GM12878 (cell line): ENCODE results near the gene FOXO3. TPM values are rescaled to one million over a fixed set of nuclear protein-coding genes. Genes with fewer than 3 reads are reported as not detected.

ENCODE experiments used
- CREB1 ChIP-seq: IDR thresholded peaks from 2 replicates; pipeline ENCODE4 v1.6.1; 2012; ENCODE audit warnings: low read depth, mild to moderate bottlenecking, inconsistent platforms
- EP300 ChIP-seq, 2 experiments: fragments of 150-350 bp in 1 of 2; IDR thresholded peaks; 2 replicates each; pipeline ENCODE4 v1.6.1; 2011 to 2012; ENCODE audit warnings: low read depth in 2 of 2, low read length in 2 of 2, borderline replicate concordance in 1 of 2, improper control_type of control experiment in 1 of 2, inconsistent platforms in 1 of 2; ENCODE audit not compliant: control insufficient read depth in 1 of 2
- EZH2 ChIP-seq: IDR thresholded peaks from 2 replicates; pipeline ENCODE4 v1.6.1; 2012; ENCODE audit warnings: low read depth, mild to moderate bottlenecking, control low read depth, inconsistent platforms, low read length, borderline replicate concordance; ENCODE audit not compliant: control insufficient read depth
- IRF4 ChIP-seq: IDR thresholded peaks from 2 replicates; pipeline ENCODE4 v1.6.1; 2011; ENCODE audit warnings: low read depth, low read length
- MAX ChIP-seq: IDR thresholded peaks from 2 replicates; pipeline ENCODE4 v1.6.1; 2012; ENCODE audit warnings: low read depth, low read length, improper control_type of control experiment
- NFIC ChIP-seq: IDR thresholded peaks from 2 replicates; pipeline ENCODE4 v1.6.1; 2012; ENCODE audit warnings: low read depth, mild to moderate bottlenecking, inconsistent platforms, low read length, moderate library complexity
- RBBP5 ChIP-seq: fragments of 200-600 bp; sonication (generic); conservative IDR thresholded peaks from 2 replicates; pipeline ENCODE4 v1.6.1; 2016
- RELA ChIP-seq: fragments of 450-650 bp; IDR thresholded peaks from 2 replicates; pipeline ENCODE4 v1.8.0; 2014; ENCODE audit warnings: borderline replicate concordance; ENCODE audit not compliant: partially characterized antibody
- REST ChIP-seq: IDR thresholded peaks from 2 replicates; pipeline ENCODE4 v1.6.1; 2012; ENCODE audit warnings: mild to moderate bottlenecking, low read depth, low read length
- SIN3A ChIP-seq: IDR thresholded peaks from 2 replicates; pipeline ENCODE4 v1.6.1; 2012; ENCODE audit warnings: low read depth, low read length, improper control_type of control experiment
- SPI1 ChIP-seq: IDR thresholded peaks from 2 replicates; pipeline ENCODE4 v1.6.1; 2011; ENCODE audit warnings: low read depth, mild to moderate bottlenecking, low read length, moderate library complexity, borderline replicate concordance; ENCODE audit not compliant: insufficient read depth
- STAT1 ChIP-seq: fragments of 450-650 bp; conservative IDR thresholded peaks from 2 replicates; pipeline ENCODE4 v1.6.1; 2014; ENCODE audit warnings: antibody characterized with exemption, mild to moderate bottlenecking
- STAT3 ChIP-seq: IDR thresholded peaks from 2 replicates; pipeline ENCODE4 v1.6.1; 2011; ENCODE audit warnings: low read depth, low read length, improper control_type of control experiment
- TAF1 ChIP-seq: IDR thresholded peaks from 2 replicates; pipeline ENCODE4 v1.6.1; 2011; ENCODE audit warnings: mild to moderate bottlenecking, low read depth, low read length, borderline replicate concordance
- TCF12 ChIP-seq: IDR thresholded peaks from 2 replicates; pipeline ENCODE4 v1.6.1; 2011; ENCODE audit warnings: low read depth, mild to moderate bottlenecking, low read length
- USF1 ChIP-seq: IDR thresholded peaks from 2 replicates; pipeline ENCODE4 v1.6.1; 2011; ENCODE audit warnings: borderline replicate concordance, low read depth, mild to moderate bottlenecking, moderate library complexity, mixed read lengths, low read length; ENCODE audit not compliant: insufficient read depth; ENCODE audit errors: extremely low read length
- USF2 ChIP-seq: IDR thresholded peaks from 2 replicates; pipeline ENCODE4 v1.6.1; 2011; ENCODE audit warnings: low read depth, low read length, improper control_type of control experiment, borderline replicate concordance
- ZNF207 ChIP-seq: fragments of 450-650 bp; IDR thresholded peaks from 2 replicates; pipeline ENCODE4 v1.6.1; 2014; ENCODE audit warnings: antibody characterized with exemption, mild to moderate bottlenecking, borderline replicate concordance
- ZZZ3 ChIP-seq: IDR thresholded peaks from 2 replicates; pipeline ENCODE4 v1.6.1; 2011; ENCODE audit warnings: low read depth; ENCODE audit not compliant: control insufficient read depth, insufficient read length
- polyA plus RNA-seq, 11 experiments: library from polyadenylated mRNA; depleted of rRNA in 4 of 11; unstranded in 6 of 11; stranded (reverse) in 5 of 11; fragments of >200 nt; fragmentation: Nextera tagmentation in 4 of 11; fragmentation: Illumina TruSeq in 1 of 11; extraction: Ambion mirVana in 4 of 11; extraction: Trizol in 1 of 11; gene quantifications; 1 replicate in 1 of 11; 2 replicates in 10 of 11; pipeline versions ENCODE4 v1.2.1 to v1.2.3, GENCODE V29; 2011 to 2016; ENCODE audit warnings: inconsistent platforms in 2 of 11, missing spikeins in 2 of 11, low read depth in 1 of 11
- total RNA-seq, 4 experiments: library from RNA; depleted of rRNA in 3 of 4; stranded (reverse); fragments of >200 nt in 3 of 4; fragmentation: Illumina TruSeq in 1 of 4; extraction: Trizol in 1 of 4; gene quantifications; 2 replicates each; pipeline versions ENCODE4 v1.2.1 to v1.2.3, GENCODE V29; 2013 to 2021
- TF ChIP-seq, protein P1 (sequence below): fragments of 450-650 bp; conservative IDR thresholded peaks from 2 replicates; pipeline ENCODE4 v1.6.1; 2017; ENCODE audit warnings: mild to moderate bottlenecking, moderate library complexity

Gene FOXO3
- total and polyA plus RNA-seq, 10 of the 15 experiments (the other 5 are each of a cell fraction or from before 2014, with no cell fraction given) = 0.82 to 4.5 (median 1.7) TPM

DNA sequence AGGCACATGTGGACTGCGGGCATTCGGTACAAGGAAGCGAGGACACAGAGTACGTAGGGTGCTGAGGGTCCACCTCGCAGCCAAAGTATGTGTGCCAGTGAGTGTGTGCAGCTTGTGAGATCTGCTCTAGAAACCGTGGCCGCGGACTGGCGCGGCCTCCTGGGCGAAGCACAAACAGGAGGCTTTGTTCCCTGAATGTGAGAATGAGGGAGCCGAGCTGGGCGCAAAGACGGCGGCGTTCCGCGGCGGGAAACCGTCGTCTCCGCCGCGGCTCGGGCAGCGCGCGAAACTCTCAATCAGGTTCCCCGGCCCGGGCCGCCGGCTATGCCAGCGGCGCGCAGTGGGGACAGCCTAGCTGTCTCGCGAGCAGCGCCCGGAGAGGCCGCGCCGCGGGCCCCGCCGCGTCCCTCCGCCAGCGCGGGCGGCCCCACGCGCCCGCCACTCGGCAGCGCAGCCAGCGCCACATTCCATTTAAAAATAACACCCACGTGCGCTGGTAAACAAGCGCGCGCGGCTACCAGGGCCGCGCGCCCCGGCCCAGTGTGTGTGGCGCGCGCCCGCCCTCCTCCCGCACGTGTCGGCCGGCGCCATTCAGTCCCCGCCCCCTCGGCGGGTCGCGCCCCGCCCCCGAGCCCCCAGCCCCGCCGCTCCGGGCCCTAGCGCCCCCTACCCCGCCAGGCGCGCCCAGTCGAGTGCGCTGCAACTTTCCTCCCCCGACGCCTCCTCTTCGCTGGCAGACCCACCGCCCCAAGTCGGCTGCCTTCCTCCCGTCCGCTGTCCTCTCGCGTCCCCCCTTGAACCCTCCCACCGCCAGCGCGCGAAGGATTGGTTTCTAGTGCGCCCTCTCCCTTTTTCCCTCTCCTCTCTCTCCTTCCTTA lies 3.0 kb upstream of the FOXO3 start (continued):
- TF ChIP-seq USF2 (no peak), USF1 (no peak), SPI1 (no peak), ZNF207 (no peak), SIN3A (peak; percentile 34; the same call in 1 of the 2 replicates), MAX (peak; percentile 84), ZZZ3 (no peak), EZH2 (no peak), RELA (no peak), RBBP5 (no peak), TAF1 (no peak), IRF4 (no peak), STAT1 (no peak), CREB1 (no peak), REST (no peak), STAT3 (no peak), NFIC (no peak), TCF12 (no peak), EP300 (IDR thresholded peaks at IDR 0.05; ENCODE audit: borderline replicate concordance in 1 of 2, control insufficient read depth in 1 of 2, low read depth in 2 of 2, low read length in 2 of 2) (no peak)
- TF ChIP-seq, protein P1, sequence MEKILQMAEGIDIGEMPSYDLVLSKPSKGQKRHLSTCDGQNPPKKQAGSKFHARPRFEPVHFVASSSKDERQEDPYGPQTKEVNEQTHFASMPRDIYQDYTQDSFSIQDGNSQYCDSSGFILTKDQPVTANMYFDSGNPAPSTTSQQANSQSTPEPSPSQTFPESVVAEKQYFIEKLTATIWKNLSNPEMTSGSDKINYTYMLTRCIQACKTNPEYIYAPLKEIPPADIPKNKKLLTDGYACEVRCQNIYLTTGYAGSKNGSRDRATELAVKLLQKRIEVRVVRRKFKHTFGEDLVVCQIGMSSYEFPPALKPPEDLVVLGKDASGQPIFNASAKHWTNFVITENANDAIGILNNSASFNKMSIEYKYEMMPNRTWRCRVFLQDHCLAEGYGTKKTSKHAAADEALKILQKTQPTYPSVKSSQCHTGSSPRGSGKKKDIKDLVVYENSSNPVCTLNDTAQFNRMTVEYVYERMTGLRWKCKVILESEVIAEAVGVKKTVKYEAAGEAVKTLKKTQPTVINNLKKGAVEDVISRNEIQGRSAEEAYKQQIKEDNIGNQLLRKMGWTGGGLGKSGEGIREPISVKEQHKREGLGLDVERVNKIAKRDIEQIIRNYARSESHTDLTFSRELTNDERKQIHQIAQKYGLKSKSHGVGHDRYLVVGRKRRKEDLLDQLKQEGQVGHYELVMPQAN = peak; percentile 71
- TF ChIP-seq, all 136 proteins: peak for 12
